GM19438 (cell line): ENCODE measurements around the gene ZNF208.
"Not testable (repeated sequence)": the region's sequence is repeated elsewhere in the genome, so short reads cannot be mapped to it uniquely, and the experiment has no call there.

Experiments
- ATAC-seq: cut with Tn5 transposase; IDR thresholded peaks from one replicate; pipeline ENCODE4 v1.9.1; 2021; ENCODE audit warnings: low read depth; ENCODE audit not compliant: unreplicated experiment

The ZNF208 gene

GRCh38 chr19:22010437-22011143 lies at the start of gene ZNF208:
ZNF208 (minus strand) TSS chr19:22010943; CDS start chr19:22010794, 149 bp downstream.
- ATAC-seq = not testable (repeated sequence)

- ATAC-seq = peak; percentile 33
These were observed 41.9 kb upstream of the ZNF208 start for GRCh38 chr19:22052644-22053013.

- ATAC-seq = not testable (repeated sequence)
These were observed 30.4 kb upstream of the ZNF208 start for GRCh38 chr19:22041151-22041550.

GRCh38 chr19:22030680-22031079 lies 19.9 kb upstream of the ZNF208 start:
- no peak for ATAC-seq

- ATAC-seq = no peak
These were observed 15.9 kb upstream of the ZNF208 start for GRCh38 chr19:22026687-22027086.

GRCh38 chr19:22025539-22025938 lies 14.8 kb upstream of the ZNF208 start:
- ATAC-seq = not testable (repeated sequence)

- ATAC-seq = no peak
These were observed 40.3 kb downstream of the ZNF208 start for GRCh38 chr19:21970466-21970865.

- no peak for ATAC-seq
These were observed 63.0 kb downstream of the ZNF208 start for GRCh38 chr19:21947775-21948174.

GRCh38 chr19:21940684-21941083 lies 70.1 kb downstream of the ZNF208 start:
- ATAC-seq = no peak

- no peak for ATAC-seq
These were observed 76.2 kb downstream of the ZNF208 start for GRCh38 chr19:21934593-21934992.

- ATAC-seq = no peak
These were observed 76.6 kb downstream of the ZNF208 start for GRCh38 chr19:21934131-21934530.

- no peak for ATAC-seq
These were observed 88.5 kb downstream of the ZNF208 start for GRCh38 chr19:21922276-21922675.

GRCh38 chr19:21921691-21922180 lies 89.0 kb downstream of the ZNF208 start:
- ATAC-seq = no peak

- no peak for ATAC-seq
These were observed 95.3 kb downstream of the ZNF208 start for GRCh38 chr19:21915411-21915810.

- no peak for ATAC-seq
These were observed 98.1 kb downstream of the ZNF208 start for GRCh38 chr19:21912654-21913053.

GRCh38 chr19:21910318-21910717 lies 100.4 kb downstream of the ZNF208 start:
- no peak for ATAC-seq

GRCh38 chr19:21908066-21908465 lies 102.7 kb downstream of the ZNF208 start:
- no peak for ATAC-seq

- ATAC-seq = no peak
These were observed 103.2 kb downstream of the ZNF208 start for GRCh38 chr19:21907516-21907915.

- ATAC-seq = no peak
These were observed 108.2 kb downstream of the ZNF208 start for GRCh38 chr19:21902571-21902970.

- no peak for ATAC-seq
These were observed 108.9 kb downstream of the ZNF208 start for GRCh38 chr19:21901861-21902260.

- ATAC-seq = no peak
These were observed 110.3 kb downstream of the ZNF208 start for GRCh38 chr19:21900401-21900800.

GRCh38 chr19:21891086-21891485 lies 119.7 kb downstream of the ZNF208 start:
- no peak for ATAC-seq
